HS-27A (cell line): Measurements from ENCODE around the gene TFR2.
A peak's percentile ranks its signal among the peaks of the same experiment; 100 is the strongest.
"Not testable (repeated sequence)": the region's sequence is repeated elsewhere in the genome, so short reads cannot be mapped to it uniquely, and the experiment has no call there.

ENCODE experiments used
- DNase-seq: peaks from one replicate; pipeline ENCODE4 v3.0.0-alpha.2; 2012; ENCODE audit warnings: low read depth, missing footprints

The TFR2 gene

DNA sequence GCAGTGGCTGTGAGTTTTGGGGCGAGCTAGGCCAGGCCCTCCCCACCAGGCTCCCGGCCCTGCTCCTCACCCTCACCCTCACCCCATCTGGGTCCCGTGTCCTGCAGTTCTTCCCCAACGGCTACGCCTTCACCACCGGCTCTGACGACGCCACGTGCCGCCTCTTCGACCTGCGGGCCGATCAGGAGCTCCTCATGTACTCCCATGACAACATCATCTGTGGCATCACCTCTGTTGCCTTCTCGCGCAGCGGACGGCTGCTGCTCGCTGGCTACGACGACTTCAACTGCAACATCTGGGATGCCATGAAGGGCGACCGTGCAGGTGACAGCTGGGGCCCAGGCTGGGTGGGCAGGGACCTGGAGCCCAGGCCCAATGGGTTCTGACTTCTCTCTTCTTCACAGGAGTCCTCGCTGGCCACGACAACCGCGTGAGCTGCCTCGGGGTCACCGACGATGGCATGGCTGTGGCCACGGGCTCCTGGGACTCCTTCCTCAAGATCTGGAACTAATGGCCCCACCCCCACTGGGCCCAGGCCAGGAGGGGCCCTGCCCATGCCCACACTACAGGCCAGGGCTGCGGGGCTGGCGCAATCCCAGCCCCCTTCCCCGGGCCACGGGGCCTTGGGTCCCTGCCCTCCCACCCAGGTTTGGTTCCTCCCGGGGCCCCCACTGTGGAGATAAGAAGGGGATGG, 37.1 kb upstream of the TFR2 start:
- no peak for DNase-seq

DNA sequence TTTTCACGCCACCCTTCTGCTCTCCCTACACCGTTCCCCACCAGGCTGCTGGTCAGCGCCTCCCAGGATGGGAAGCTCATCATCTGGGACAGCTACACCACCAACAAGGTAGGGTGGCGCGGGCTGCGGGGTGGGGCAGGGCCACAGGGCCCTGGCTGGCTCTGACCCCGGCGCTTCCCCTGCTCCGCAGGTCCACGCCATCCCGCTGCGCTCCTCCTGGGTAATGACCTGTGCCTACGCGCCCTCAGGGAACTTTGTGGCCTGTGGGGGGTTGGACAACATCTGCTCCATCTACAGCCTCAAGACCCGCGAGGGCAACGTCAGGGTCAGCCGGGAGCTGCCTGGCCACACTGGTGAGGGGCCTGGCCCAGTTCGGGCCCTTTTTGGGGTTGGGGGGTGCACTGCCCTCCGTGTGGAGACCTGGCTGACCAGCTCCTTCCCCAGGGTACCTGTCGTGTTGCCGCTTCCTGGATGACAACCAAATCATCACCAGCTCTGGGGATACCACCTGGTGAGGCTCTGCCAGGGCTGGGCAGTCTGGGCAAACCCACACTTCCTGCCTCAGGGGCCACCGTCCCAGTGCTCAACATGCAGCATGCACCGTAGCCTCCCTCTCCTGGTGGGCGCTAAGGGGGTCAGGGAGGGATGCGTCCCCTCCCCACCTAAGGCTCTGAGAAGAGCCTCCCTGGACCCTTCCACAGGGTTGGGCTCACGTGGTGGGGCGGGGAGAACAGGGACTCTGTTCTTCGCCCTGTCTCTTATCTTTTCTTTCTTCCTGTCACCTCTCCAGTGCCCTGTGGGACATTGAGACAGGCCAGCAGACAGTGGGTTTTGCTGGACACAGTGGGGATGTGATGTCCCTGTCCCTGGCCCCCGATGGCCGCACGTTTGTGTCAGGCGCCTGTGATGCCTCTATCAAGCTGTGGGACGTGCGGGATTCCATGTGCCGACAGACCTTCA, 36.2 kb upstream of the TFR2 start:
- DNase-seq, result no peak

DNA sequence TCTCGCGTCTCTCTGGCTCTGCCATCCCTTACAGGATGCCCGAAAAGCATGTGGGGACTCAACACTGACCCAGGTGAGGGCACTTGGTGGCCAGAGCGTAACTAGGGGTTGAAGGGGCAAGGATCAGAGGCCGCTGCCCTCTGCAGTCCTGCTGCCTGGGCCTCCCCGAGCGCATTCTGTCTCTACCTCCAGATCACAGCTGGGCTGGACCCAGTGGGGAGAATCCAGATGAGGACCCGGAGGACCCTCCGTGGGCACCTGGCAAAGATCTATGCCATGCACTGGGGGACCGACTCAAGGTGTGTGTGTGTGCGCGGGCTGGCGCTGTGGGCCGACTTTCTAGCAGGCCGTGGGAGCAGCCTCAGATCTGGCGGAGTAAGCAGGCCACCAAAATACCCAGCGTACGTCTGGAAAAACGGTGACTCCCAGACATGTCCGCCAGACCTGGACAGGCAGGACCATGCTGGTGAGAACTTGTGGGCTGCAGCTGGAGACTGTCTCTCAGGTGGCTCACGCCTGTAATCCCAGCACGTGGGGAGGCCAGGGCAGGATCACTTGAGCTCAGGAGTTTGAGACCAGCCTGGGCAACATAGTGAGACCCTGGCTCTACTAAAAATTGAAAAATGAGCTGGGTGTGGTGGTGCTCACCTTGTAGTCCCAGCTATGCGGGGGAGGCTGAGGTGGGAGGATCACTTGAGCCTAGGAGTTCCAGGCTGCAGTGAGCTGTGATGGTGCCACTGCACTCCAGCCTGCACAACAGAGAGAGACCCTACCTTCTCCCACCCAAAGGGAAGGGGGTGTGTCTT, 35.4 kb upstream of the TFR2 start:
- DNase-seq, result no peak

DNA sequence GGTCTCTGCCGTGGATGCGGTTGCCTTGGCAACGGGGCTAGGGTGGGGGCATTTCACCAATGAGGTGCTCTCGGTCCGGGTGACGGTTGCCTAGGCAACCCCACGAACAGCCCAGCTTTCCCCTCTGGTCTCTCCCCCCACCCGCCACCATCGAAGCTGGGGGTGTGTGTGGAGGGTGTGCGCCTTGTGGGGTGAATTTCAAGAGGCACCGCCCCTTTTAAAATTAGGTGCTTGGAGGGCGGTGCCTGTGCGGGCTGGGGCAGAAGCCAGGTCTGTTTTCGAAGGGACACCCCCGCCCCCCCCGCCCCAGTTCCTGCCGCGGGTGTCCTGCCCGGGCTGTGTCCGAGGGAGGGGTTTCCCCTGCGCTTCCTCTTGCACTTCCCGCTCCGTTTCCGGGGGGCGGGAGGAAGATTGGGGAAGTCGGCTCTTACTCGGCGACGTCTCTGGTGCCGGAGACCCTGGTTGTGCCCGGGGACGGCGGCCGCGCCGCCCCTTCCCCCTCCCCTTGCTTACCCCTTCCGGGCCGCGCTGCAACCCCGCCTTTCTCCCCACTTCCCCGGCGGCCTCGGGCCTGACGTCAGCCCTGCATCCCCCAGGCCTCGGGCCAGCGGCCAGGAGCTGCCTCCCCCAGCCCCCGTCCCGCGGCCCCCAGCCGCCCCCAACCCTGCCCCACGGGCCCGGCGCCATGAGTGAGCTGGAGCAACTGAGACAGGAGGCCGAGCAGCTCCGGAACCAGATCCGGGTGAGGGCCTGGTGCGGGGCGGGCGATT, 34.4 kb upstream of the TFR2 start:
- no peak for DNase-seq

DNA sequence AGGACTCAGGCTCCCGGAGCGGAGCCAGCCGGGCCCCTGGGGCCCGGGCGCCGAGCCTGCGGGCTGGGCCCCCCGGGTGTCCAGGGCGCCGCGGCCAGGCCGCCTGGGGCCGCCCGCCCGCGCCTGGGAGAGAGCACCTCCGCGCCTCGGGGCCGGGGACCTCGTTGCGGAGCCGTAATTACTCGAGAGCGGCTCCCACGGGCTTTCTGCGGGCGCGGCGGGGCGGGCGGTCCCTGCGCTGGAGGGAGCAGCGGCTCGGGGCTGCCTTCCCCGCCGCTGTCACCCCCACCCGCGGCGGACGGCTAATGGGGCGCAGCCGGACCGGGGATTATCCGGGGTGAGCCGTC, 33.7 kb upstream of the TFR2 start:
- DNase-seq, result no peak

DNA sequence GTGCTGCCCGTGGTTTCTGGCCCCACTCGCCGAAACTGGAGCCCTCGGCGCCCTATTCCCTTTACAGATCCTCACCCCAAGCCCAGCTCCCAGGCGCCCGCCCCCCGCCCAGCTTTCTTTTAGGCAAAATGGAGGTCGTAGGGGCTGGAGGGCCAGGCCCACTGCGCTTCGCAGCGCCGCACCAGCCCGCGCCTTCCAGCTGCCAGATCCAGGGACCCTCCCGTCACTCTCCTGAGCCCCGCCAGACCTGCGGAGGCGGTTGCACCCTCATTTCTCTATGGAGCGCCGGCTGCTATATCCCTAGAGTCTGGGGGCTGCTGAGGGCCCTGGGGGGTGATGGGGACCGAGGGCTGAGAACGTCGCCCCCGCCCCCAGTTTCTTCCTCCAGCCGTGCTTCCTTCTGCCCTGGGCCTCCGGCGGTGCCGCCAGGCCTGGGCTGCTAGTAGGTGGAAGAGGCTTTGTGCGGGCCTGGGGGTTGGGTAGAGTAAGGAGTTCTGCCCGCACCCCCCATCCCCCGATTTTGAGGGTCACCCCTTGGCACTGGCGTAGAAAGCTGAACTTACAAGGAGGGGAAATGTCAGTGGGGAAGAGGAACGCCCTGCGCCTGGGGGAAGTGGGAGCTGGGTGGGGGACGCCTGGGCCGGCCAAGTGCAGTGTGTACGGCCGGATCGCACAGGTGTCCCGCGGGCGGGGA, 33.2 kb upstream of the TFR2 start:
- DNase-seq, result no peak

DNA sequence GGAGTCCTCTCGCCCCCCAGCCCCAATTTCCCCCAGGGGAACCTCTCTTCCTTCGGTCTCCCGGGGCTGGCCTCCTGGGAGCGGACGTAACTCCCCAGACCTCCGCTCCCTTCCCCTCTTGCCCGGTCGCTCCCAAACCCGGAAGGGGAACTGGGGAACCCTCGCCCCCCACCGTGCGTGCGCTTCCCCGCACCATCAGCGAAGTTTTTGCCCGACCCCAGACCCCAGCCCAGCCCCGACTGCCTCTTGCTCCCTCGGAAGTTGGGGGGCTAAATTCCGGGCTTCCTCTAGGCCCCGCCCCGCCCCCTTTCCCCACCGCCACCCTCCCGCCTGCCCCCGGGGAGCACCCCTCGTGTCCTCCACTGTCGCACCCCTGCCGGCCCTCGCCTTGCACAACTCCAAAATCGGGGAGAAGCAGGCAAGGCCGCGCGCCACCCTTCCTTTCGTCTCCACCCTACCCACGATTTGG, 32.6 kb upstream of the TFR2 start:
- no peak for DNase-seq

DNA sequence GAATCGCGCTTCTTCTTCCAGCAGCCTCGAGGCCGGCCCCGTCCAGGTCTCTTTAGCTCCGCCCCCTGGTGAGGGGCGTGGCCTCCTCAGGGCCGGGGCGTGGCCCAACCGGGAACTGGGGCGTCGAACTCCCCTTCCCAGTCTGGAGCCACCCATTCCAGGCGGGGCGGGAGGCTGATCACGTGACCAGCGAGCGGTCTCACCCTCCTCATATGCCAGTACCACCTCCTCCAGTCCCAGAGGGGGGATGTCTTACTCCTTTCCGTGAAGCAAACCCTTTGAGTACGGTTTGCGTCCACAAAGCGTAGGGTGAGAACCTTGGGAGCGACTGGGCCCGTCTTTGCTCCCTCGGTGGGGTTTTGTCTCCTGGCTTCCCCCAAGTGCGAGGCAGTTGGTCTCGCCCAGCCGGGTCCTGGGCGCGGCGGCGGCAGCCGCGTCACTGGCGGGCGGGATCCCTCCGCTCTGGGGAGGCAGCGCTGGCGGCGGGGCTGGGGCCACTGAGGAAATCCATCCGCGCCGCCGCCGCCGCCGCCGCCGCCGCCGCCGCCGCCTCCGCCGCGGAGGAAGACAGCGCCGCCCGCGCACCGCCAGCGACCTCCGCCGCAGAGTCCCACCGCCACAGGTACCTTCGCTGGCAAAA, 32.1 kb upstream of the TFR2 start, which contains the start of gene GNB2:
GNB2 (plus strand) TSS at position 439 of the 640 bp plus-strand sequence. CDS start 2,526 bp downstream, outside the sequence.
- peak; percentile 94 for DNase-seq

DNA sequence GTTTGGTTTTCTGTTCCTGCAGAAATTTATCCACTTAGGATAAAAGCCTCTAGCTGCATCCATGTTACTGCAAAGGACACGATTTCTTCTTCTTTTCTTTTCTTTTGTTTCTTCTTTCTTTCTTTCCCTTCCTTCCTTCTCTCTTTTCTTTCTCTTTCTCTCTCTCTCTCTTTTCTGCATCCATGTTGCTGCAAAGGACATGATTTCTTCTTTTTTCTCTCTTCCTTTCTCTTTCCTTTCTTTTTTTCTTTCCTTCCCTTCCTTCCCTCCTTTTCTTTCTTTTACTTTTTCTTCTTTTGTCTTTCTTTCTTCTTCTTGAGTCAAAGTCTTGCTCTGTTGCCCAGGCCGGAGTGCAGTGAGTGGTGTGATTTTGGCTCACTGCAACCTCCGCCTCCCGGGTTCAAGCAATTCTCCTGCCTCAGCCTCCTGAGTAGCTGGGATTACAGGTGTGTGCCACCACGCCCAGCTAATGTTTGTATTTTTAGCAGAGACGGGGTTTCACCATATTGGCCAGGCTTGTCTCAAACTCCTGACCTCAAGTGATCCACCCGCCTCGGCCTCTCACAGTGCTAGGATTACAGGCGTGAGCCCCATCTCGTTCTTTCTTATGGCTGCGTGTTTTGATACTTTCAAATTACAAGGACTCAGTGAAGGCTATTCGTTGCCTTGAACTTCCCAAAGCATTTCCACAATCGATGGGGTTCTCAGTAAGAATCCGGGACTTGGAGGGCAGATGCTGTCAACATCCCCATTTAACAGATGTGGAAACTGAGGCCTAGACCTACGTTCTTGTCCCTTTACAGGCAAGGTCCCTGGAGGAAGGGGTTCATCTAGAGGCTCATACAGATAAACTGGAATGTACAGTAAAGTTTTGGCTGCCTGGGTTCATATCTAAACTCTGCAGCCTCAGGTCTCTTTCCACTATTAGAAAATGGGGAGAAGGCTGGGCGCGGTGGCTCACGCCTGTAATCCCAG, 30.3 kb upstream of the TFR2 start:
- DNase-seq, result no peak

DNA sequence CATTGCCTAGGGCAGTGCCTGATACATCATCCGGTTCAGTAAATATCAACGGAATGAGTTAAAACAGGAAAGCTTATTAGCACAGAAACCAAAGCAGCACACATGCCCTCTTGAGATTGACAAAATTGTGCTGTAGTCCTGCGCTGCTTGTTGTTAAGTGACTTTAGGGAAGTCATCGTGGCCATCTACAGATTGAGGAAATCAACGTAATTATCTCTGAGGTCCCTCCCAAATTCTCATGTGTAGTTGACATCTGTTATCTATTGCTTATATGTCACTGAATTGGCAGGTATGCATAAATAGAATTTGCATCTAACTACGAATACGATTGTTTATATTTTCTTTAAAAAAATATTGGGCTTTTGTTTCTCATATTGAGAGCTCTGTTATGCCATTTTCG, 28.7 kb upstream of the TFR2 start:
- DNase-seq, result no peak

DNA sequence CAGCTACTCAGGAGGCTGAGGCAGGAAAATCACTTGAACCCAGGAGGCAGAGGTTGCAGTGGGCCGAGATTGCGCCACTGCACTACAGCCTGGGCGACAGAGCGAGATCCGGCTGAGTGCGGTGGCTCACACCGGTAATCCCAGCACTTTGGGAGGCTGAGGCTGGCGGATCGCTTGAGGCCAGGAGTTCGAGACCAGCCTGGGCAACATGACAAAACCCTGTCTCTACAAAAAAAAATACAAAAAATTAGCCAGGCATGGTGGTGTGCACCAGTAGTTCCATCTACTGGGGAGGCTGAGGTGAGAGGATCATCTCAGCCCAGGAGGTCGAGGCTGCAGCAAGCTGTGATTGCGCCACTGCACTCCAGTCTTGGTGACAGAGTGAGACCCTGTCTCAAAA, 27.8 kb upstream of the TFR2 start:
- DNase-seq, result not testable (repeated sequence)

DNA sequence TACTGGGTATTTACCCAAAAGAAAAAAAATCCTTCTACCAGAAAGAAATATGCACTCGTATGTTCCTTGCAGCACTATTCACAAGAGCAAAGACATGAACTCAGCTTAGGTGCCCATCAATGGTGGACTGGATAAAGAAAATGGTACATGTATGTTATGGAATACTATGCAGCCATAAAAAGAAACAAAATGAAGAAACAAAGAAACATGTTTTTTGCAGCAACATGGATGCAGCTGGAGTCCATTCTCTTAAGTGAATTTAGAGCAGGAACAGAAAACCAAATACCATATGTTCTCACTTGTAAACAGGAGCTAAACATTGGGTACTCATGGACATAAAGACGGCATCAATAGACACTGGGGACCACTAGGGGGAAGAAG, 26.7 kb upstream of the TFR2 start:
- no peak for DNase-seq

DNA sequence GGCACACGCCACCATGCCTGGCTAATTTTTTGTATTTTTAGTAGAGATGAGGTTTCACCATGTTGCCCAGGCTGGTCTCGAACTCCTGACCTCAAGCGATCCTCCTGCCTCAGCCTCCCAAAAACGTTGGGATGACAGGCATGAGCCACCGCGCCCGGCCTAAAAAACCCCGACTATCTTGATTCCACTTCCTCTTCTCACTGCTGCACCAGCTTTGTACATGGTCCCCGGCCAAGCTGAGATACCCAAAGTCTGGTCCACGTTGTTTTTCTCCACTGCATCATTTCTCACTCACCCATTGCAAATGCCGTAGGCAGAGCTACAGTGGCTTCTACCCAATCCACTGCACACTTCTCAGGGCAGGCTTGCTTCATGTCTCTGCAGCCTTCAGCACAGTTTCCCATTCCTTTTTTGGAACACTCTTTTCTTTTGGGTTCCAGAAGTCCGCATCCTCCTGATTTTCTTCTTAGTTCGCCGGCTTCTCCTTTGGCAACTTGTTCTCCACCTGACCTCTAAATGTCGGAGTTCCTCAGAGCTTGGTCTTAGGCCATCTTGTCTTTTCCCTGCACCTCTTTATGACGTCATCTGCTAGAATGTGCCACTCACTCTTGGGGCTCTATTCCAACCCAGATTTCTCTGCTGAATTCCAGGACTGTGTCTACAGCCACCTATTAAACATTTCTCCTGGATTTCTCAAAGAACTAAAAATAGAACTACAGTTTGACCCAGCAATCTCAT, 26.1 kb upstream of the TFR2 start:
- DNase-seq, result no peak

DNA sequence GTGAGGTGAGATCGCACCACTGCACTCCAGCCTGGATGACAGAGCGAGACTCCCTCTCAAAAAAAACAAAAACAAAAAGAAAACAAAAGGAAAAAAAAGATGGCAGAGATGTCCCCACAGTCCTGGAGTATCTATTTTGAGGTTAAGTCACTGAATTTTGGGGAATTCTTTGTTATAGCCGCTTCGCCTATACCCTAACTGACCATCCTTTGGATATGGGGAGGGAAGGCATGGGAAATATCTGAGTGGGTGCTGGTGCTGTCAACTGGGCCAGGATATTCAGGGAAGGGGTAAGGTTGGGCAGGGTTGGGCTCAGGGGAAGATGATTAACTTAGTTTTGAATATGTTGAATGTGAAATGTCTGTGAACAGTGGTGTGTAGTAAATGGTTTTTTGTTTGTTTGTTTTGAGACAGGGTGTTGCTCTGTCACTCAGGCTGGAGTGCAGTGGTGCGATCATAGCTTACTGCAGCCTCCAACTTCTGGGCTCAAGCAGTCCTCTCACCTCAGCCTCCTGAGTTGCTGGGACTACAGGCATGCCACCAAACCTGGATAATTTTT, 23.9 kb upstream of the TFR2 start:
- DNase-seq, result no peak

DNA sequence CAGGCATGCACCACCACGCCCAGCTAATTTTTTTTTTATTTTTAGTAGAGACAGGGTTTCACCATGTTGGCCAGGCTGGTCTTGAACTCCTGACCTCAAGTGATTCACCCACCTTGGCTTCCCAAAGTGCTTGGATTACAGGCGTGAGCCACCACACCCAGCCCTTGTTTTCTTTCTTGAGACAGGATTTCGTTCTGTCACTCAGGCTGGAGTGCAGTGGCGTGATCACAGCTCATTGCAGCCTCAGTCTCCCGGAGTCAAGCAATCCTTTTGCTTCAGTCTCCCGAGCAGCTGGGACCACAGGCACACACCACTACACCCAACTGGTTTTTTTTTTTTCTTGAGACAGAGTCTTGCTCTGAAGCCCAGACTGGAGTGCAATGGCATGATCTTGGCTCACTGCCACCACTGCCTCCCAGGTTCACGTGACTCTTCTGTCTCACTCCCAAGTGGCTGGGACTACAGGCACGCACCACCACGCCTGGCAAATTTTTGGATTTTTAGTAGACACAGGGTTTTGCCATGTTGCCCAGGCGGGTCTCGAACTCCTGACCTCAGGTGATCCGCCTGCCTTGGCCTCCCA, 20.9 kb upstream of the TFR2 start:
- DNase-seq, result not testable (repeated sequence)

DNA sequence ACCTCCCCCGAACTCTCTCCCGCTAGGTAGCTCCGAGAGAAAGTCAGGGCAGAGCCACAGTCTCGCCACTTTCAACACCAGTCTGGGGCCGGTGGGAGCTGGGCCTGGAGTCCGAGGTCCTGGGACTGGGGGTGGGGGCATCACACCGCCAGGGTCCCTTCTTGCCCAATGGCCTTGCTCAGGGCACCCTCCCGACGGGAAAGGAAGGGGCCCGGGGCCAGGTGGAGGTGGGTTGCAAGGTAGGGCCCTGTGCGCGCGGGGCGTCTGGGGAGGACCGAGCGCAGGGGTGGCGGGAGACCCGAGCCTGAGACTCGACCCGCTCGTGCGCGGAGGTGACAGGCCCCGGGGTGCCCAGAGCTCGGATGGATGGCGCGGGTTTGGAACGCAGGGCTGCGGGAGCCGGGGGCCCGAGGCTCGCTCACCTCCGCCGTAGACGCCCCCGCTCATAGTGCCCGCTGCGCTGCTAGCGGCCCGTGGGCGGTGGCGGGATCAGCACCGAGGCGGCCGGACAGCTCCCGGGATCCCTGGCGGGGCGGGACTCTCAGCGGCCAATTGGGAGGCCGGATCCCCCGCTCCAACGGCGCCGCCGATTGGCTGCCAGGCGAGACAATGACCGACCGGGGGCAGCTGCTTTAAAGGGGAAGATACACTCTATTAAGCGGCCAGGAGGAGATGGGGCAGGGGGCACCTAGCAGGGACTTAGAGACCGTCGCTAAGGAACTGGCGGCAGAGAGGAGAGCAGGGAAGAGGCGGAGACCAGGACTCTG, 14.7 kb upstream of the TFR2 start, which contains the start of gene ACTL6B:
ACTL6B (minus strand) TSS at position 541 of the 767 bp plus-strand sequence; CDS start at position 447, 94 bp downstream.
- no peak for DNase-seq
